ENCODE measurements around the gene ARL8A.

- TF ChIP-seq CTCF (IDR thresholded peaks at IDR 0.05 in 8 of 11, conservative IDR thresholded peaks at IDR 0.05 in 3 of 11), result no peak
- no peak for TF ChIP-seq POLR2A (IDR thresholded peaks at IDR 0.05)
- peak; percentile 13 to 66 (median 41) for TF ChIP-seq POLR2AphosphoS5 (IDR thresholded peaks at IDR 0.05)
These were observed 14.2 kb downstream of the ARL8A start for GRCh38 chr1:202130297-202130721.
